Urothelium cell line (cell line): ENCODE results near the gene ARNT2.
"Not testable (repeated sequence)": the region's sequence is repeated elsewhere in the genome, so short reads cannot be mapped to it uniquely, and the experiment has no call there.

ENCODE experiments used
- DNase-seq: peaks from one replicate; pipeline ENCODE4 v3.0.0; 2011; ENCODE audit warnings: low spot score, mixed read lengths
- FAIRE-seq: peaks from 2 replicates; lab custom pipeline; 2011; peaks lifted over from hg19 to GRCh38; lab: Jason Lieb, UNC

ARNT2 gene

GRCh38 chr15:80508783-80509182 lies 104.6 kb downstream of the ARNT2 start:
- FAIRE-seq = no peak

GRCh38 chr15:80509800-80510199 lies 105.6 kb downstream of the ARNT2 start:
- DNase-seq (no peak), FAIRE-seq (no peak)

More at GRCh38 chr15:80508783-80509182, 104.6 kb downstream of the ARNT2 start:
- no peak for DNase-seq

- not testable (repeated sequence) for DNase-seq, FAIRE-seq
Observed at GRCh38 chr15:80510985-80511384, 106.8 kb downstream of the ARNT2 start.

GRCh38 chr15:80512726-80513660 lies 108.8 kb downstream of the ARNT2 start:
- FAIRE-seq (no peak), DNase-seq (peak; percentile 23)

GRCh38 chr15:80514071-80514780 lies 110.0 kb downstream of the ARNT2 start:
- no peak for DNase-seq
- FAIRE-seq = no peak

GRCh38 chr15:80517290-80517689 lies 113.1 kb downstream of the ARNT2 start:
- DNase-seq = no peak
- no peak for FAIRE-seq

GRCh38 chr15:80518522-80518921 lies 114.3 kb downstream of the ARNT2 start:
- FAIRE-seq (no peak), DNase-seq (no peak)

GRCh38 chr15:80523746-80524145 lies 119.6 kb downstream of the ARNT2 start:
- FAIRE-seq (no peak), DNase-seq (no peak)

- DNase-seq = no peak
- FAIRE-seq = no peak
Observed at GRCh38 chr15:80525853-80526252, 121.7 kb downstream of the ARNT2 start.

- FAIRE-seq (no peak), DNase-seq (no peak)
Observed at GRCh38 chr15:80526556-80527340, 122.6 kb downstream of the ARNT2 start.

GRCh38 chr15:80527406-80527805 lies 123.2 kb downstream of the ARNT2 start:
- FAIRE-seq (no peak), DNase-seq (no peak)

GRCh38 chr15:80527961-80528360 lies 123.8 kb downstream of the ARNT2 start:
- no peak for DNase-seq
- no peak for FAIRE-seq

GRCh38 chr15:80530737-80531365 lies 126.7 kb downstream of the ARNT2 start:
- no peak for DNase-seq
- no peak for FAIRE-seq

- DNase-seq = no peak
- no peak for FAIRE-seq
Observed at GRCh38 chr15:80531388-80531787, 127.2 kb downstream of the ARNT2 start.

- FAIRE-seq (no peak), DNase-seq (no peak)
Observed at GRCh38 chr15:80531796-80532195, 127.6 kb downstream of the ARNT2 start.

GRCh38 chr15:80533790-80534333 lies 129.7 kb downstream of the ARNT2 start:
- FAIRE-seq (no peak), DNase-seq (no peak)

GRCh38 chr15:80536231-80536630 lies 132.0 kb downstream of the ARNT2 start:
- FAIRE-seq (no peak), DNase-seq (no peak)

GRCh38 chr15:80536716-80537115 lies 132.5 kb downstream of the ARNT2 start:
- FAIRE-seq = no peak
- no peak for DNase-seq

- no peak for FAIRE-seq
- no peak for DNase-seq
Observed at GRCh38 chr15:80545078-80545477, 140.9 kb downstream of the ARNT2 start.

GRCh38 chr15:80547264-80547663 lies 143.1 kb downstream of the ARNT2 start:
- FAIRE-seq (no peak), DNase-seq (no peak)
